Keratinocyte (primary cell): ENCODE data around the gene KCNE1. TPM values are rescaled to one million over a fixed set of nuclear protein-coding genes. Genes with fewer than 3 reads are reported as not detected.

Experiments
- DNase-seq: peaks from one replicate; pipeline ENCODE4 v3.0.0-alpha.2; 2011; ENCODE audit warnings: low read depth, missing footprints, low spot score
- FAIRE-seq: peaks from 2 replicates; lab custom pipeline; 2011; peaks lifted over from hg19 to GRCh38; lab: Jason Lieb, UNC
- H2AFZ ChIP-seq: 2 replicates; pipeline ENCODE4 v1.6.0; 2012; ENCODE audit warnings: low read length, control low read depth, inconsistent platforms; ENCODE audit not compliant: control insufficient read depth
- H3K27ac ChIP-seq: 2 replicates; pipeline ENCODE4 v1.5.1; 2011; ENCODE audit warnings: low read length; ENCODE audit not compliant: control insufficient read depth, insufficient read depth
- H3K27me3 ChIP-seq: 3 replicates; pipeline ENCODE4 v1.6.0; 2011; ENCODE audit warnings: low read length; ENCODE audit not compliant: control insufficient read depth, insufficient read depth; ENCODE audit errors: extremely low read depth
- H3K36me3 ChIP-seq, 2 experiments: 2 replicates in 1 of 2; 3 replicates in 1 of 2; pipeline ENCODE4 v1.5.1; 2011; ENCODE audit warnings: low read length in 2 of 2, mild to moderate bottlenecking in 1 of 2; ENCODE audit not compliant: control insufficient read depth in 2 of 2, insufficient read depth in 2 of 2; ENCODE audit errors: extremely low read depth in 1 of 2
- H3K4me1 ChIP-seq: 3 replicates; pipeline ENCODE4 v1.5.1; 2011; ENCODE audit warnings: low read length; ENCODE audit not compliant: control insufficient read depth, insufficient read depth; ENCODE audit errors: extremely low read depth
- H3K4me2 ChIP-seq: 3 replicates; pipeline ENCODE4 v1.6.0; 2011; ENCODE audit warnings: low read depth, low read length; ENCODE audit not compliant: control insufficient read depth, insufficient read depth; ENCODE audit errors: extremely low read depth
- H3K4me3 ChIP-seq, 3 experiments: fragments of 200-600 bp in 1 of 3; sonication (generic) in 1 of 3; 2 replicates in 2 of 3; 3 replicates in 1 of 3; pipeline ENCODE4 v1.5.1; 2011 to 2016; ENCODE audit warnings: low read length in 3 of 3, mild to moderate bottlenecking in 3 of 3, control low read depth in 2 of 3, inconsistent platforms in 1 of 3, low read depth in 1 of 3, mixed read lengths in 1 of 3, mixed run types in 1 of 3, moderate library complexity in 1 of 3; ENCODE audit not compliant: control insufficient read depth in 2 of 3, insufficient read depth in 2 of 3; ENCODE audit errors: extremely low read depth in 1 of 3
- H3K79me2 ChIP-seq: 2 replicates; pipeline ENCODE4 v1.6.0; 2012; ENCODE audit warnings: low read length; ENCODE audit not compliant: control insufficient read depth, insufficient read depth
- H3K9ac ChIP-seq: 3 replicates; pipeline ENCODE4 v1.6.0; 2011; ENCODE audit warnings: low read length; ENCODE audit not compliant: control insufficient read depth, insufficient read depth; ENCODE audit errors: extremely low read depth
- H3K9me1 ChIP-seq: 3 replicates; pipeline ENCODE4 v1.6.0; 2011; ENCODE audit warnings: low read length; ENCODE audit not compliant: control insufficient read depth, insufficient read depth; ENCODE audit errors: extremely low read depth
- H3K9me3 ChIP-seq: 2 replicates; pipeline ENCODE4 v1.5.1; 2012; ENCODE audit warnings: low read depth, low read length; ENCODE audit not compliant: control insufficient read depth
- H4K20me1 ChIP-seq: 3 replicates; pipeline ENCODE4 v1.6.0; 2011; ENCODE audit warnings: low read length; ENCODE audit not compliant: control insufficient read depth, insufficient read depth; ENCODE audit errors: extremely low read depth
- EZH2 ChIP-seq: IDR thresholded peaks from one replicate; pipeline ENCODE4 v1.6.1; 2012; ENCODE audit warnings: inconsistent platforms, mild to moderate bottlenecking, low read length, moderate library complexity
- dilution Hi-C: fragments of 300-500 bp; cut with MboI; formaldehyde crosslinking; loops from one replicate; pipeline ENCODE4 v1.7.0; 2020; ENCODE audit warnings: low sequenced_read_pairs; ENCODE audit not compliant: extremely low pct_ligation_motif_present
- polyA plus RNA-seq, 5 experiments: library from polyadenylated mRNA; depleted of rRNA in 3 of 5; stranded (reverse) in 3 of 5; stranded (forward) in 1 of 5; unstranded in 1 of 5; fragments of >200 nt; gene quantifications; 1 replicate in 1 of 5; 2 replicates in 3 of 5; 3 replicates in 1 of 5; pipeline versions ENCODE4 v1.2.1 to v1.2.3, GENCODE V29; 2011 to 2012; ENCODE audit warnings: missing spikeins in 2 of 5, low read depth in 1 of 5, low replicate concordance in 1 of 5
- TF ChIP-seq, protein P1 (sequence below), 3 experiments: IDR thresholded peaks in 1 of 3; conservative IDR thresholded peaks in 1 of 3; optimal IDR thresholded peaks in 1 of 3; 2 replicates in 2 of 3; 3 replicates in 1 of 3; pipeline versions ENCODE3 to v1.5.1; 2011; ENCODE audit warnings: low read length in 3 of 3, mild to moderate bottlenecking in 3 of 3, moderate library complexity in 2 of 3, control low read depth in 1 of 3, inconsistent platforms in 1 of 3; ENCODE audit not compliant: insufficient read depth in 2 of 3; ENCODE audit errors: extremely low read depth in 1 of 3

Gene KCNE1
- polyA plus RNA-seq, 1 donor (not counting 4 experiments of a cell fraction or from before 2014, with no cell fraction given), result 0.08 TPM

DNA sequence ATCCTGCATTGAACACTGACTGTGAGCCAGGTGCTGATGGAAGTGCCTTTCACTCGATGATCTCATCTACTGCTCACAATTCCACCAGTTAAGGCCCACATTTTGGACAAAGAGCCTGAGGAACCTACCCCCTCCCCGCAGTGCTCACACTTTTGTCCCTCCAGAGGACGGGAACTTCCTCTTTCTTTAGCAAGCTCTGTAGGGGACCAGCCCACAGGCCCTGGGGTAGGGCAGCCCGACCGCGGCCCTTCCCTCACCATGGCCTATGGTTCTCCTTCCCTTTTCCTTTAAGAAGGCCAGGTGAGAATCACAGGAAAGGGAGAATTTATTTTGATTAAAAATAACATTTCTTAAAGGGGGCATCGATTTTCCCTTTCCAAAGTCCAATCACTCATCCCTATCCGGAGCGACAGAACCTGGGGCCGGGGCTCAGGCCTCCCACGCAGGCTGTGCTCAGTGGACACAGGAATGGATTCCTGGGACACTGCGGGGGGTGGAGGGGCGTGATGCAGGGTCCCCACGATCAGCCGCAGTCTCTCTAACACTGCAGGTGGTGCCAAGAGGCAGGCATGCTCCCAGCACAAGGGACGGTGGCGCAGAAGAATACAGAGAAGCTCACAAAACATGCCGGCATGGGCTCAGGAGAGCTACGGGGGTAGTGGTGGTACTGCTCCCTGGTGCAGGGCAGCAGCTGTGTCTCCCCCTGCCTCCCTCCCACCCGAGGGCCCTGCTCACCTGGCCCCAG, 8.9 kb upstream of the KCNE1 start:
- TF ChIP-seq, protein P1, sequence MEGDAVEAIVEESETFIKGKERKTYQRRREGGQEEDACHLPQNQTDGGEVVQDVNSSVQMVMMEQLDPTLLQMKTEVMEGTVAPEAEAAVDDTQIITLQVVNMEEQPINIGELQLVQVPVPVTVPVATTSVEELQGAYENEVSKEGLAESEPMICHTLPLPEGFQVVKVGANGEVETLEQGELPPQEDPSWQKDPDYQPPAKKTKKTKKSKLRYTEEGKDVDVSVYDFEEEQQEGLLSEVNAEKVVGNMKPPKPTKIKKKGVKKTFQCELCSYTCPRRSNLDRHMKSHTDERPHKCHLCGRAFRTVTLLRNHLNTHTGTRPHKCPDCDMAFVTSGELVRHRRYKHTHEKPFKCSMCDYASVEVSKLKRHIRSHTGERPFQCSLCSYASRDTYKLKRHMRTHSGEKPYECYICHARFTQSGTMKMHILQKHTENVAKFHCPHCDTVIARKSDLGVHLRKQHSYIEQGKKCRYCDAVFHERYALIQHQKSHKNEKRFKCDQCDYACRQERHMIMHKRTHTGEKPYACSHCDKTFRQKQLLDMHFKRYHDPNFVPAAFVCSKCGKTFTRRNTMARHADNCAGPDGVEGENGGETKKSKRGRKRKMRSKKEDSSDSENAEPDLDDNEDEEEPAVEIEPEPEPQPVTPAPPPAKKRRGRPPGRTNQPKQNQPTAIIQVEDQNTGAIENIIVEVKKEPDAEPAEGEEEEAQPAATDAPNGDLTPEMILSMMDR (optimal IDR thresholded peaks at IDR 0.05 in 1 of 3, IDR thresholded peaks at IDR 0.05 in 1 of 3, conservative IDR thresholded peaks at IDR 0.05 in 1 of 3; ENCODE audit: extremely low read depth in 1 of 3, insufficient read depth in 2 of 3, low read length in 3 of 3), result no peak
- peaks cover 4% of the 10 kb centered on the region for H3K79me2 ChIP-seq
- H3K9ac ChIP-seq, result no peak overlapping the region
- H4K20me1 ChIP-seq, result no peaks in the 10 kb centered on the region
- no peak overlapping the region for H3K4me2 ChIP-seq
- no peaks in the 10 kb centered on the region for H3K9me1 ChIP-seq
- no peak for FAIRE-seq
- no peaks in the 10 kb centered on the region for H3K9me3 ChIP-seq
- no peak for DNase-seq
- peaks cover 9% of the 10 kb centered on the region for H3K4me1 ChIP-seq
- H3K4me3 ChIP-seq, result no peak overlapping the region
- H3K27ac ChIP-seq, result no peak overlapping the region
- dilution Hi-C loops, result no loop called here
- no peak overlapping the region for H2AFZ ChIP-seq
- no peaks in the 10 kb centered on the region for H3K27me3 ChIP-seq
- H3K36me3 ChIP-seq, result peaks cover 7 to 15% of the 10 kb centered on the region in 2 experiments

DNA sequence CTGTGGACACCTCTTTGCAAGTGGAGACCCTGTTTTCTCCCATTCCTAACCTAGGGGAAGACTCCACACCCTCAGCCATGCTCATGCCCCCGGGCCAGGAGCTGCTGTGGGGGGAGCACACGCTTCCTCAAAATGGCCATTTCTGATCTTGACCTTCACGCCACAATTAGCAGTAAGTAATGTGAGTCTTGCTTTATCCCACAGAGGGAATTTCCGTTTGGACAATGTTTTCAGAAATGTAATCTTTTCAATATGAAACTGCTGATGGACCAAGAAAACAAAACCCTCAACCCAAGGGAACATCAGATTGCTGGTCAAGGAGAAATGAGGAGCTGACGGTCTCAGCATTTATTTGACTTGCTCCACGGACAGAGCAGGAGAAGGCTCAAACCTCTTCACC, 8.3 kb upstream of the KCNE1 start:
- peaks cover 4% of the 10 kb centered on the region for H3K79me2 ChIP-seq
- no peaks in the 10 kb centered on the region for H3K9me1 ChIP-seq
- no peak overlapping the region for H3K27ac ChIP-seq
- no peak overlapping the region for H3K4me2 ChIP-seq
- no peaks in the 10 kb centered on the region for H3K9me3 ChIP-seq
- DNase-seq (no peak), FAIRE-seq (no peak)
- no peaks in the 10 kb centered on the region for H4K20me1 ChIP-seq
- dilution Hi-C loops, result no loop called here
- H3K4me1 ChIP-seq, result peaks cover 3% of the 10 kb centered on the region
- TF ChIP-seq EZH2, result no peak
- H3K9ac ChIP-seq, result no peak overlapping the region
- H2AFZ ChIP-seq, result no peak overlapping the region
- H3K27me3 ChIP-seq, result no peaks in the 10 kb centered on the region
- H3K36me3 ChIP-seq, result peaks cover 7 to 15% of the 10 kb centered on the region in 2 experiments
- no peak overlapping the region for H3K4me3 ChIP-seq
